CD4-positive, CD25-positive, alpha-beta regulatory T cell (primary cell): ENCODE results near the gene KCNC1. TPM values are rescaled to one million over a fixed set of nuclear protein-coding genes. Genes with fewer than 3 reads are reported as not detected.

ENCODE experiments used
- ATAC-seq, 2 donors: fragments of 150-1000 bp; cut with Tn5 transposase; one replicate each; pipeline ENCODE4 v1.10.0; 2021; ENCODE audit warnings: low read depth in 2 of 2, moderate number of reproducible peaks in 2 of 2, moderate library complexity in 1 of 2
- DNase-seq, 3 donors: peaks; one replicate each; pipeline versions ENCODE4 v3.0.0 to v3.0.0-alpha.2; 2012 to 2022; ENCODE audit warnings: mixed read lengths in 1 of 3
- H3K27ac ChIP-seq: one replicate; pipeline ENCODE4 v1.7.0; 2013; ENCODE audit warnings: mild to moderate bottlenecking, low read length; ENCODE audit not compliant: insufficient read depth, poor library complexity, severe bottlenecking
- H3K27me3 ChIP-seq: one replicate; pipeline ENCODE4 v1.7.0; 2013; ENCODE audit warnings: low read length; ENCODE audit not compliant: control insufficient read depth, insufficient read depth
- H3K36me3 ChIP-seq: one replicate; pipeline ENCODE4 v1.7.0; 2013; ENCODE audit warnings: mild to moderate bottlenecking, low read length, moderate library complexity; ENCODE audit not compliant: control insufficient read depth, insufficient read depth
- H3K4me1 ChIP-seq: 2 replicates; pipeline ENCODE4 v1.7.0; 2013; ENCODE audit warnings: mild to moderate bottlenecking, low read length; ENCODE audit not compliant: insufficient read depth, control insufficient read depth, poor library complexity, severe bottlenecking
- H3K4me3 ChIP-seq: one replicate; pipeline ENCODE4 v1.7.0; 2013; ENCODE audit warnings: low read depth, mild to moderate bottlenecking, low read length, moderate library complexity
- H3K9me3 ChIP-seq, 2 experiments: 1 replicate in 1 of 2; 2 replicates in 1 of 2; pipeline ENCODE4 v1.7.0; 2013; ENCODE audit warnings: low read length in 2 of 2, mild to moderate bottlenecking in 1 of 2, moderate library complexity in 1 of 2; ENCODE audit not compliant: control insufficient read depth in 2 of 2
- H3K27ac Mint-ChIP-seq, 3 donors: one replicate each; pipeline ENCODE4 v1.8.0; 2020 to 2022; ENCODE audit warnings: mild to moderate bottlenecking in 3 of 3, mixed read lengths in 3 of 3, moderate library complexity in 2 of 3
- H3K27me3 Mint-ChIP-seq: one replicate; pipeline ENCODE4 v1.8.0; 2022; ENCODE audit warnings: mild to moderate bottlenecking, mixed read lengths
- H3K36me3 Mint-ChIP-seq: one replicate; pipeline ENCODE4 v1.8.0; 2020; ENCODE audit warnings: mixed read lengths
- H3K4me1 Mint-ChIP-seq, 4 donors: one replicate each; pipeline ENCODE4 v1.8.0; 2020 to 2022; ENCODE audit warnings: mixed read lengths in 4 of 4, mild to moderate bottlenecking in 1 of 4
- H3K4me3 Mint-ChIP-seq, 4 donors: one replicate each; pipeline ENCODE4 v1.8.0; 2020 to 2022; ENCODE audit warnings: mild to moderate bottlenecking in 4 of 4, mixed read lengths in 4 of 4, moderate library complexity in 3 of 4
- H3K9me3 Mint-ChIP-seq, 7 donors: one replicate each; pipeline ENCODE4 v1.8.0; 2020 to 2022; ENCODE audit warnings: mixed read lengths in 7 of 7, mild to moderate bottlenecking in 3 of 7, moderate library complexity in 2 of 7
- polyA plus RNA-seq, 4 donors: library from polyadenylated mRNA; unstranded; fragments of 300-500 nt; fragmentation: Illumina TruSeq; gene quantifications; one replicate each; pipeline ENCODE4 v1.2.3, GENCODE V29; 2021
- total RNA-seq: library from RNA; stranded (reverse); gene quantifications from one replicate; pipeline ENCODE4 v1.2.3, GENCODE V29; 2022

Gene KCNC1
- total and polyA plus RNA-seq, 5 donors from 2014 or later: 0.22 to 1.2 (median 0.47) TPM; not detected in 2

DNA sequence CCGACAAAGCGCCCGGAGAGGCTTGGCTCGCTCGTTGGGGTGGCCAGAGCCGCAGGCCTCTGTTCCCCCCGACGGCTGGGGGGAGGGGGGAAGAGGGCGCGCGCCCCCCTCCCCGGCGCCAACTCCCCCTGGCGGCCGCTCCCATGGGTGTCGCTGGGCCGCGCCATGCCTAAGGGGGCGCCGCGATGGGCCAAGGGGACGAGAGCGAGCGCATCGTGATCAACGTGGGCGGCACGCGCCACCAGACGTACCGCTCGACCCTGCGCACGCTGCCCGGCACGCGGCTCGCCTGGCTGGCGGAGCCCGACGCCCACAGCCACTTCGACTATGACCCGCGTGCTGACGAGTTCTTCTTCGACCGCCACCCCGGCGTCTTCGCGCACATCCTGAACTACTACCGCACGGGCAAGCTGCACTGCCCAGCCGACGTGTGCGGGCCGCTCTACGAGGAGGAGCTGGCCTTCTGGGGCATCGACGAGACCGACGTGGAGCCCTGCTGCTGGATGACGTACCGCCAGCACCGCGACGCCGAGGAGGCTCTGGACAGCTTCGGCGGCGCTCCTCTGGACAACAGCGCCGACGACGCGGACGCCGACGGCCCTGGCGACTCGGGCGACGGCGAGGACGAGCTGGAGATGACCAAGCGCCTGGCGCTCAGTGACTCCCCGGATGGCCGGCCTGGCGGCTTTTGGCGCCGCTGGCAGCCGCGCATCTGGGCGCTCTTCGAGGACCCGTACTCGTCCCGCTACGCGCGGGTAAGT, 1.4 kb downstream of the KCNC1 start:
- Histone ChIP-seq H3K4me3 (no peak overlapping the region), H3K27ac (no peak overlapping the region), H3K4me1 (no peaks in the 10 kb centered on the region), H3K9me3 (no peaks in the 10 kb centered on the region), H3K27me3 (peaks cover 8% of the 10 kb centered on the region), H3K36me3 (no peaks in the 10 kb centered on the region)
- Mint-ChIP-seq H3K4me1 (peaks cover 0 to 14% (median 0%) of the 10 kb centered on the region in 4 donors), H3K9me3 (peaks cover 0 to 4% (median 0%) of the 10 kb centered on the region in 7 donors), H3K4me3 (no peak overlapping the region), H3K27ac (no peak overlapping the region), H3K27me3 (peaks cover 43% of the 10 kb centered on the region), H3K36me3 (peaks cover 4% of the 10 kb centered on the region)
- ATAC-seq (no peak), DNase-seq (no peak)

GRCh38 chr11:17736579-17736893, 2.0 kb downstream of the KCNC1 start:
- Histone ChIP-seq H3K27me3 (peaks cover 8% of the 10 kb centered on the region), H3K9me3 (no peaks in the 10 kb centered on the region), H3K4me3 (no peak overlapping the region), H3K27ac (no peak overlapping the region), H3K36me3 (no peaks in the 10 kb centered on the region), H3K4me1 (no peaks in the 10 kb centered on the region)
- H3K27ac Mint-ChIP-seq: no peak overlapping the region
- ATAC-seq (no peak), DNase-seq (no peak)
- peaks cover 4% of the 10 kb centered on the region for H3K36me3 Mint-ChIP-seq
- peaks cover 0 to 4% (median 0%) of the 10 kb centered on the region in 7 donors for H3K9me3 Mint-ChIP-seq
- H3K4me3 Mint-ChIP-seq: no peak overlapping the region
- H3K27me3 Mint-ChIP-seq: peaks cover 39% of the 10 kb centered on the region
- peaks cover 0 to 14% (median 0%) of the 10 kb centered on the region in 4 donors for H3K4me1 Mint-ChIP-seq

DNA sequence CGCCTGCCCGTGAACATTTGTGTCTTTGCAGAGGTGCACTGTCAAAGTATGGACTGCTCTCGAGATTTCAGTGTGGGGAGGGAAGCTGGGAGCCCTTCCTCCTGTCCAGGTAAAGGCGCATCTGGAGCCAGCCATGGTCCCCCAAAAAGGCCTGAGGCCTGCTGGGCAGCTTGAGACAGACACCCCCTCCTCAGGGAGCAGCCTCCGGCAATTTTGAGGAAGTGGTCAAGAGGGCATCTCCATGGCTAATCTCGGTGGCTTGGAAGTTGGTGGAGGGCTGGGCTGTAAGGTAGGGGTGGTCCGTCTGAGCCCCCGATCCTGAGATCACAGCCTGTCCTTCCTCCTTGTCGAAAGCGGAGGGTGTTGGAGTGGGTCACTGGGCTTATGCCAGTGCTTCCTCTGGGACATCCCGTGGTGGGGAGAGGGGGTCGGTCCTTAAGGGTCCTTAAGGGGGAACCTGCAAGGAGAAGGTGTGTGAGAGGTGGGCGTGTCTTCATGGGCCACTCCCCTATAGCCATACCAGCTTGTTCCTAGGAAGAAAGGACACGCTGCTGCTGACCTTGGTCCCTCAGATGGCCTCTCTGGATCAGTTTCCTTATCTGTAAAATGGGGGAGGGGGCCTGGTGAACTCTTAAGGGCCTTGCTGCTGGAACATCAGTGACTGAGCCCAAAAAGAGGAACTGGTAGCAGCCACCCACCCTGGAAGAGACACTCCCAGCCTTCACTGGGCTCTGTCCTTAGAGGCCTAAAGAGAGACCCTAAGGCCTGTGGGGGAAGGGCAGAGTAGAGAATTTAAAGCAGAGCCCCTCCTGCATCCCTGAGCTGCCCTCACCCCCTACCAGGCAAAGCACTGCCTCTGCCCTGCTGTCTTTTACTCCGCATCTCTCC, 2.6 kb downstream of the KCNC1 start:
- Histone ChIP-seq H3K36me3 (no peaks in the 10 kb centered on the region), H3K27ac (no peak overlapping the region), H3K4me3 (no peak overlapping the region), H3K4me1 (no peaks in the 10 kb centered on the region), H3K27me3 (peaks cover 8% of the 10 kb centered on the region), H3K9me3 (no peaks in the 10 kb centered on the region)
- no peak for ATAC-seq
- Mint-ChIP-seq H3K36me3 (peaks cover 4% of the 10 kb centered on the region), H3K27me3 (peaks cover 44% of the 10 kb centered on the region), H3K9me3 (peaks cover 0 to 3% (median 0%) of the 10 kb centered on the region in 7 donors), H3K4me1 (peaks cover 0 to 14% (median 0%) of the 10 kb centered on the region in 4 donors), H3K4me3 (no peak overlapping the region), H3K27ac (no peak overlapping the region)
- DNase-seq: no peak

DNA sequence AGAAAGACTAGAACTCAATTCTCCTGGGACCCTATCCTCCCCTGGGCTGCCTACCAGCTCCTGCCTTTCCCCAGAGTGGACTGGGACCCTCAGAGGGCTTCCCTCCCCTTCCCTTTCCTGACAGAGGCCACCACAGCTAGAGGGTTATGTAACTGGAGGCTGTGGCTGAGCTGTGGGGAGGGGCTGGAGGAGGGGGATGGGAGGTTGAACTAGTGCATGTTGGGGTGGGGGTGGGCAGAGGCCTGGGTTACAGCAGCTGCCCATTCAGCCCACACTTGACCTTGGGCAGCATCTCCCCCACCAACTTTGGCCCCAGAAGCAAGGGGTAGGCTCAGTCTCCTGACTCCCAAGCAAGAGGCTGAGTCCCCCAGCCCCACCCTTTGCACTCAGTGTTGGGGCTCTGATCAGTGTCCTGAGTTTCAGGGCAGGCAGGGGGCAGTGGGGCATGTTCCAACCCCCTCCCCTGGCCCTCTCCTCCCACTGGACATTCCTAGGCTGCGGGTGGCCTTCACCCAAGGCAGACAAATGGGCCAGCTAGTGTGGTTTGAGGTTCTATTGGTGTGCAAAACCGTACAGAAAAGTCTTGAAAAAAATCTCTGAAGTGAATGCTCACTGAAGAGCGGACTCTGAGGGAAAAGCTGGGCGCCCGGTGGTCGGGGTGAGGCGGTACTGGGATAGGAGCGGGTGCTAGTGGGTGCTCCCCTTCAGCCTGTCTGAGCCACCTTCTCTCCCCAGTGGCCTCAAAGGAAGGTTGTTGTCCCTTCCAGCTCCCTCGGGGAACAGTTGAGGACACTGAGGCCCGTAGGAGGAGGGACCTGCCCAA, 3.8 kb downstream of the KCNC1 start:
- Mint-ChIP-seq H3K27me3 (peaks cover 33% of the 10 kb centered on the region), H3K27ac (no peak overlapping the region), H3K4me3 (no peak overlapping the region), H3K9me3 (peaks cover 0 to 3% (median 0%) of the 10 kb centered on the region in 7 donors), H3K4me1 (peaks cover 0 to 14% (median 0%) of the 10 kb centered on the region in 4 donors), H3K36me3 (peaks cover 4% of the 10 kb centered on the region)
- no peaks in the 10 kb centered on the region for H3K9me3 ChIP-seq
- no peak overlapping the region for H3K4me3 ChIP-seq
- ATAC-seq: no peak
- H3K4me1 ChIP-seq: no peaks in the 10 kb centered on the region
- H3K27ac ChIP-seq: no peak overlapping the region
- no peaks in the 10 kb centered on the region for H3K36me3 ChIP-seq
- no peak for DNase-seq
- H3K27me3 ChIP-seq: peaks cover 8% of the 10 kb centered on the region

- no peaks in the 10 kb centered on the region for H3K36me3 ChIP-seq
Measured at GRCh38 chr11:17739945-17740338, 5.4 kb downstream of the KCNC1 start.

GRCh38 chr11:17740649-17741235, 6.2 kb downstream of the KCNC1 start:
- DNase-seq: no peak
- Mint-ChIP-seq H3K36me3 (peaks cover 4% of the 10 kb centered on the region), H3K27me3 (peaks cover 26% of the 10 kb centered on the region), H3K4me3 (no peak overlapping the region), H3K27ac (no peak overlapping the region), H3K9me3 (peaks cover 0 to 2% (median 0%) of the 10 kb centered on the region in 7 donors), H3K4me1 (peaks cover 0 to 7% (median 0%) of the 10 kb centered on the region in 4 donors)
- Histone ChIP-seq H3K4me3 (no peak overlapping the region), H3K27me3 (peaks cover 8% of the 10 kb centered on the region), H3K36me3 (no peaks in the 10 kb centered on the region), H3K9me3 (no peaks in the 10 kb centered on the region), H3K4me1 (no peaks in the 10 kb centered on the region), H3K27ac (no peak overlapping the region)
- ATAC-seq: no peak

More at GRCh38 chr11:17739945-17740338, 5.4 kb downstream of the KCNC1 start:
- Histone ChIP-seq H3K4me1 (no peaks in the 10 kb centered on the region), H3K27ac (no peak overlapping the region), H3K4me3 (no peak overlapping the region), H3K27me3 (peaks cover 8% of the 10 kb centered on the region), H3K9me3 (no peaks in the 10 kb centered on the region)
- peaks cover 0 to 7% (median 0%) of the 10 kb centered on the region in 4 donors for H3K4me1 Mint-ChIP-seq
- no peak for ATAC-seq
- H3K36me3 Mint-ChIP-seq: peaks cover 4% of the 10 kb centered on the region
- no peak overlapping the region for H3K4me3 Mint-ChIP-seq
- H3K27me3 Mint-ChIP-seq: peaks cover 24% of the 10 kb centered on the region
- no peak overlapping the region for H3K27ac Mint-ChIP-seq
- H3K9me3 Mint-ChIP-seq: peaks cover 0 to 2% (median 0%) of the 10 kb centered on the region in 7 donors
- no peak for DNase-seq

DNA sequence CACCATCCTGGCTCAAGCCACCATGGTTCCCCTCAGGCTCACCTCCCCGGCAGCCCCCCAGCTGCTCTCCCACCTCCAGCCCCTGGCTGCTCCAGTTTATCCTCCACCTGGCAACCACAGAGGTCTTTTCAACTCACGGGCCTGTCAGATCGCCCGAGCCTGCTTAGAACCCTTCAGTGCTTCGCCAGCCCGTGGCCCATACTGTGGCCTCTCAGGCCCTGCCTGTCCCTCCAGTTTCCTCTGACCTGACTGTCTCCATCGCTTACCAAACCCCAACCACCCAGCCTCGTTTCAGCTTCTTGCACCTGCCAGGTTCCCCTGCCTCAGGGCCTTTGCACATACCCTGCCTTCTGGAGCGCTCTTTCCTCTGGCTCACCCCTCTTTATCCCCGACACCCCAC, 6.9 kb downstream of the KCNC1 start:
- H3K27ac Mint-ChIP-seq: peak overlapping the region in 1 of 3 donors; percentile 72
- peaks cover 8% of the 10 kb centered on the region for H3K27me3 ChIP-seq
- H3K4me3 ChIP-seq: no peak overlapping the region
- H3K4me1 ChIP-seq: no peaks in the 10 kb centered on the region
- peaks cover 28% of the 10 kb centered on the region for H3K27me3 Mint-ChIP-seq
- no peaks in the 10 kb centered on the region for H3K9me3 ChIP-seq
- DNase-seq (no peak), ATAC-seq (no peak)
- H3K36me3 ChIP-seq: no peaks in the 10 kb centered on the region
- H3K36me3 Mint-ChIP-seq: peaks cover 4% of the 10 kb centered on the region
- peaks cover 0 to 2% (median 0%) of the 10 kb centered on the region in 7 donors for H3K9me3 Mint-ChIP-seq
- no peak overlapping the region for H3K4me3 Mint-ChIP-seq
- no peak overlapping the region for H3K27ac ChIP-seq
- H3K4me1 Mint-ChIP-seq: peaks cover 0 to 3% (median 0%) of the 10 kb centered on the region in 4 donors
